Thoracic aorta (tissue), 2 donors: ENCODE results near the gene FGGY. TPM values are rescaled to one million over a fixed set of nuclear protein-coding genes. Genes with fewer than 3 reads are reported as not detected.
"Not testable (repeated sequence)": the region's sequence is repeated elsewhere in the genome, so short reads cannot be mapped to it uniquely, and the experiment has no call there.

Experiments
- ATAC-seq: fragments of 150-250 bp; one replicate; pipeline ENCODE4 v1.8.0; 2017; ENCODE audit warnings: low read depth; ENCODE audit not compliant: insufficient number of reproducible peaks, low FRiP score
- DNase-seq: peaks from one replicate; pipeline ENCODE4 v3.0.0-alpha.2; 2020; ENCODE audit warnings: low spot score
- H3K27ac ChIP-seq, 2 donors: fragments of 200-600 bp; sonication (generic); 1 replicate in 1 of 2; 2 replicates in 1 of 2; pipeline ENCODE4 v1.5.1; 2016; ENCODE audit warnings: mild to moderate bottlenecking in 2 of 2, moderate library complexity in 2 of 2
- H3K27me3 ChIP-seq: fragments of 200-600 bp; sonication (generic); replicated peaks from 2 replicates; pipeline ENCODE4 v1.6.0; 2016; ENCODE audit warnings: mild to moderate bottlenecking; ENCODE audit not compliant: insufficient read depth
- H3K36me3 ChIP-seq: fragments of 200-600 bp; sonication (generic); one replicate; pipeline ENCODE4 v1.5.1; 2016
- H3K4me1 ChIP-seq, 2 donors: fragments of 200-600 bp; sonication (generic); 1 replicate in 1 of 2; 2 replicates in 1 of 2; pipeline versions ENCODE4 v1.5.1 to v1.6.0; 2016; ENCODE audit warnings: low read depth in 2 of 2, mild to moderate bottlenecking in 1 of 2; ENCODE audit not compliant: control insufficient read depth in 1 of 2
- H3K4me3 ChIP-seq: fragments of 200-600 bp; sonication (generic); 2 replicates; pipeline ENCODE4 v1.5.1; 2016; ENCODE audit warnings: mild to moderate bottlenecking
- H3K9me3 ChIP-seq: fragments of 200-600 bp; sonication (generic); 2 replicates; pipeline ENCODE4 v1.5.1; 2016
- total RNA-seq, 2 donors: library from RNA; depleted of rRNA; stranded (reverse); fragments of >200 nt; gene quantifications; one replicate each; pipeline versions ENCODE4 v1.1.0 to v1.2.3, GENCODE V29; 2016
- TF ChIP-seq, protein P1 (sequence below): fragments of 200-600 bp; sonication (generic); IDR thresholded peaks from one replicate; pipeline ENCODE4 v1.5.1; 2019; ENCODE audit warnings: antibody characterized with exemption

Gene FGGY
- total RNA-seq, 2 donors from 2014 or later, result 6.5 to 9.9 TPM

- H3K36me3 ChIP-seq, result no peaks in the 10 kb centered on the region
- H3K9me3 ChIP-seq, result no peaks in the 10 kb centered on the region
- DNase-seq, result no peak
- no peak overlapping the region for H3K4me3 ChIP-seq
- H3K27ac ChIP-seq, result no peak overlapping the region
- ATAC-seq, result no peak
- H3K4me1 ChIP-seq, result peaks cover 0 to 18% of the 10 kb centered on the region in 2 donors
- TF ChIP-seq, protein P1, sequence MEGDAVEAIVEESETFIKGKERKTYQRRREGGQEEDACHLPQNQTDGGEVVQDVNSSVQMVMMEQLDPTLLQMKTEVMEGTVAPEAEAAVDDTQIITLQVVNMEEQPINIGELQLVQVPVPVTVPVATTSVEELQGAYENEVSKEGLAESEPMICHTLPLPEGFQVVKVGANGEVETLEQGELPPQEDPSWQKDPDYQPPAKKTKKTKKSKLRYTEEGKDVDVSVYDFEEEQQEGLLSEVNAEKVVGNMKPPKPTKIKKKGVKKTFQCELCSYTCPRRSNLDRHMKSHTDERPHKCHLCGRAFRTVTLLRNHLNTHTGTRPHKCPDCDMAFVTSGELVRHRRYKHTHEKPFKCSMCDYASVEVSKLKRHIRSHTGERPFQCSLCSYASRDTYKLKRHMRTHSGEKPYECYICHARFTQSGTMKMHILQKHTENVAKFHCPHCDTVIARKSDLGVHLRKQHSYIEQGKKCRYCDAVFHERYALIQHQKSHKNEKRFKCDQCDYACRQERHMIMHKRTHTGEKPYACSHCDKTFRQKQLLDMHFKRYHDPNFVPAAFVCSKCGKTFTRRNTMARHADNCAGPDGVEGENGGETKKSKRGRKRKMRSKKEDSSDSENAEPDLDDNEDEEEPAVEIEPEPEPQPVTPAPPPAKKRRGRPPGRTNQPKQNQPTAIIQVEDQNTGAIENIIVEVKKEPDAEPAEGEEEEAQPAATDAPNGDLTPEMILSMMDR, result no peak
- no peaks in the 10 kb centered on the region for H3K27me3 ChIP-seq
Measured at GRCh38 chr1:59556802-59557548, 260.1 kb downstream of the FGGY start.

GRCh38 chr1:59557549-59557885 is 260.6 kb downstream of the FGGY start:
- no peak overlapping the region for H3K4me3 ChIP-seq
- H3K36me3 ChIP-seq, result no peaks in the 10 kb centered on the region
- no peak for ATAC-seq
- TF ChIP-seq, protein P1, result no peak
- H3K27ac ChIP-seq, result no peak overlapping the region
- no peaks in the 10 kb centered on the region for H3K27me3 ChIP-seq
- peaks cover 0 to 16% of the 10 kb centered on the region in 2 donors for H3K4me1 ChIP-seq
- H3K9me3 ChIP-seq, result no peaks in the 10 kb centered on the region
- DNase-seq, result no peak

DNA sequence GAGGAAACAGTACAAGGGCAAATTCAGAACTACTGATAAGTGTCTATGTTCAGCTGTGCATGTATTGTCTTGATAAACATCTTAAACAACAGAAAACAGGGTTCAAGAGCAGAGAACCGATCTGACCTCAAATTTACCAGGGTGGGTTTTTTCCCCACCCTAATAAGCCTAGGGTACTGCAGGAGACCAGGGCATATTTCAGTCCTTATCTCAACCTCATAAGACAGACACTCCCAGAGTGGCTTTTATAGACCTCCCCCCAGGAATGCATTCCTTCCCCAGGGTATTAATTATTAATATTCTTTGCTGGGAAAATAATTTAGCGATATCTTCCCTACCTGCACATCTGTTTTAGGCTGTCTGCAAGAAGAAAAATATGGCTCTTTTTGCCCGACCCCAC is 261.7 kb downstream of the FGGY start:
- not testable (repeated sequence) for ATAC-seq, H3K4me3 ChIP-seq, H3K36me3 ChIP-seq, H3K27ac ChIP-seq, DNase-seq, H3K4me1 ChIP-seq, H3K9me3 ChIP-seq, H3K27me3 ChIP-seq

- DNase-seq (no peak), ATAC-seq (no peak)
- no peaks in the 10 kb centered on the region for H3K27me3 ChIP-seq
- H3K36me3 ChIP-seq, result no peaks in the 10 kb centered on the region
- no peak overlapping the region for H3K27ac ChIP-seq
- no peaks in the 10 kb centered on the region for H3K4me1 ChIP-seq
- no peak overlapping the region for H3K4me3 ChIP-seq
- TF ChIP-seq, protein P1, result no peak
- no peaks in the 10 kb centered on the region for H3K9me3 ChIP-seq
Measured at GRCh38 chr1:59560807-59561450, 264.0 kb downstream of the FGGY start.

DNA sequence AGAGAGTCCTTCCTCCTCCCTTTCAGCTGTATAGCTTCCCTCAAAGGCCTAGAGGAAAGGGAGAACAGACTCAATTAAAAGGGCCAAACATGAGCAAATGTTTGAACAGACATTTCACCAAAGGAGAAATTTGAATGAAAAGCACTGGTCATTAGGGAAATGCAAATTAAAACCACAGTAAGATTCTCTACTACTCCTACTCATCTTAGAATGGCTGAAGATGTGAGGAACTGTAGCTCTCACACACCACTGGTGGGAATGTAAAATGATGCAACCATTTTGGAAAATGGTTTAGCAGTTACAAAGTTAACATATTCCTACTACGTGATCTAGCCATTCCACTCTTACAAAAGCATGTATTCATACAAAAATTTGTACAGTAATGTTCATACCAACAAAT is 264.9 kb downstream of the FGGY start:
- H3K27me3 ChIP-seq, result no peaks in the 10 kb centered on the region
- no peaks in the 10 kb centered on the region for H3K4me1 ChIP-seq
- ATAC-seq (no peak), DNase-seq (no peak)
- H3K9me3 ChIP-seq, result no peaks in the 10 kb centered on the region
- H3K27ac ChIP-seq, result no peak overlapping the region
- TF ChIP-seq, protein P1, result no peak
- H3K36me3 ChIP-seq, result no peaks in the 10 kb centered on the region
- H3K4me3 ChIP-seq, result no peak overlapping the region
